Measurements from ENCODE around the gene PPP1R3F.

GRCh38 chrX:49238735-49239134, 30.9 kb upstream of the PPP1R3F start:
- TF ChIP-seq CTCF (IDR thresholded peaks at IDR 0.05 in 4 of 5, conservative IDR thresholded peaks at IDR 0.05 in 1 of 5), result no peak
- no peak for TF ChIP-seq POLR2A (IDR thresholded peaks at IDR 0.05)

Data from gastrocnemius medialis (tissue), 4 donors.